Endothelial cell of umbilical vein (primary cell): Measurements from ENCODE around the gene CLIC5. TPM values are rescaled to one million over a fixed set of nuclear protein-coding genes. Genes with fewer than 3 reads are reported as not detected.

ENCODE experiments used
- BruUV-seq: library from RNA; stranded (reverse); fragments of 400-500 nt; replicated peaks from 2 replicates; lab custom pipeline; 2021; lab: Mats Ljungman, UMichigan
- CTCF ChIA-PET: fragments of 300-600, 350-600 bp; sonication (Branson Sonifier 250); formaldehyde crosslinking; loops from one replicate; lab custom pipeline; 2021; ENCODE audit warnings: antibody characterized with exemption, inconsistent platforms; lab: Charles Lee
- POLR2A ChIA-PET: fragments of 300-600, 350-600 bp; sonication (Branson Sonifier 250); formaldehyde crosslinking; loops from one replicate; lab custom pipeline; 2021; ENCODE audit warnings: antibody characterized with exemption, inconsistent platforms; lab: Charles Lee
- DNase-seq: peaks from one replicate; pipeline ENCODE4 v3.0.0-alpha.2; 2011; ENCODE audit warnings: low read depth, low spot score
- FAIRE-seq: peaks from 2 replicates; lab custom pipeline; 2011; peaks lifted over from hg19 to GRCh38; lab: Jason Lieb, UNC
- H2AFZ ChIP-seq: 2 replicates; pipeline ENCODE4 v1.6.0; 2012; ENCODE audit warnings: low read depth, low read length, control low read depth, inconsistent platforms
- H3K27ac ChIP-seq: 2 replicates; pipeline ENCODE4 v1.5.1; 2011; ENCODE audit warnings: low read depth, mild to moderate bottlenecking, control low read depth, low read length, moderate library complexity; ENCODE audit not compliant: insufficient read depth
- H3K27me3 ChIP-seq, 2 experiments: 2 replicates each; pipeline versions ENCODE4 v1.6.0 to v1.6.1; 2011; ENCODE audit warnings: low read length in 2 of 2, mixed read lengths in 1 of 2; ENCODE audit not compliant: control insufficient read depth in 2 of 2, insufficient read depth in 2 of 2
- H3K36me3 ChIP-seq, 2 experiments: 2 replicates in 1 of 2; 3 replicates in 1 of 2; pipeline ENCODE4 v1.5.1; 2011; ENCODE audit warnings: low read length in 2 of 2, mild to moderate bottlenecking in 1 of 2, moderate library complexity in 1 of 2; ENCODE audit not compliant: control insufficient read depth in 2 of 2, insufficient read depth in 2 of 2; ENCODE audit errors: extremely low read depth in 1 of 2
- H3K4me1 ChIP-seq: 3 replicates; pipeline ENCODE4 v1.5.1; 2011; ENCODE audit warnings: mild to moderate bottlenecking, low read length; ENCODE audit not compliant: control insufficient read depth, insufficient read depth; ENCODE audit errors: extremely low read depth
- H3K4me2 ChIP-seq: 2 replicates; pipeline ENCODE4 v1.6.1; 2011; ENCODE audit warnings: low read length, control low read depth, mixed read lengths; ENCODE audit not compliant: insufficient read depth
- H3K4me3 ChIP-seq, 3 experiments: fragments of 200-600 bp in 1 of 3; sonication (generic), shearing (Covaris generic) in 1 of 3; replicated peaks in 1 of 3; 2 replicates each; pipeline ENCODE4 v1.5.1; 2011 to 2016; ENCODE audit warnings: control low read depth in 3 of 3, low read length in 3 of 3, mild to moderate bottlenecking in 2 of 3, inconsistent platforms in 1 of 3, low read depth in 1 of 3, moderate library complexity in 1 of 3; ENCODE audit not compliant: insufficient read depth in 1 of 3
- H3K79me2 ChIP-seq: 2 replicates; pipeline ENCODE4 v1.6.0; 2012; ENCODE audit warnings: low read length, inconsistent platforms; ENCODE audit not compliant: control insufficient read depth, insufficient read depth
- H3K9ac ChIP-seq: replicated peaks from 2 replicates; pipeline ENCODE3; 2011; ENCODE audit warnings: low read length, control low read depth; ENCODE audit not compliant: insufficient read depth; ENCODE audit errors: extremely low read depth
- H3K9me1 ChIP-seq: replicated peaks from 3 replicates; pipeline ENCODE4 v1.6.0; 2011; ENCODE audit warnings: mild to moderate bottlenecking, low read length; ENCODE audit not compliant: control insufficient read depth, insufficient read depth; ENCODE audit errors: extremely low read depth
- H3K9me3 ChIP-seq: replicated peaks from 2 replicates; pipeline ENCODE4 v1.5.1; 2012; ENCODE audit warnings: low read length, inconsistent platforms; ENCODE audit not compliant: control insufficient read depth, insufficient read depth
- H4K20me1 ChIP-seq: replicated peaks from 2 replicates; pipeline ENCODE3; 2011; ENCODE audit warnings: mild to moderate bottlenecking, low read length; ENCODE audit not compliant: control insufficient read depth, insufficient read depth; ENCODE audit errors: extremely low read depth
- CTCF ChIP-seq, 2 donors: IDR thresholded peaks; 1 replicate in 1 of 2; 2 replicates in 1 of 2; pipeline ENCODE4 v1.5.1; 2011; ENCODE audit warnings: low read length in 2 of 2, mild to moderate bottlenecking in 2 of 2, moderate library complexity in 2 of 2, control low read depth in 1 of 2, inconsistent platforms in 1 of 2, low read depth in 1 of 2; ENCODE audit not compliant: insufficient read depth in 1 of 2; ENCODE audit errors: extremely low read depth in 1 of 2
- EZH2 ChIP-seq: IDR thresholded peaks from 2 replicates; pipeline ENCODE4 v1.6.1; 2012; ENCODE audit warnings: borderline replicate concordance, low read depth, mild to moderate bottlenecking, moderate library complexity, low read length, inconsistent platforms; ENCODE audit not compliant: severe bottlenecking
- FOS ChIP-seq: IDR thresholded peaks from 2 replicates; pipeline ENCODE4 v1.6.1; 2011; ENCODE audit warnings: mild to moderate bottlenecking, low read length, moderate library complexity, borderline replicate concordance; ENCODE audit not compliant: insufficient read depth
- GATA2 ChIP-seq: IDR thresholded peaks from 2 replicates; pipeline ENCODE4 v1.7.0; 2011; ENCODE audit warnings: low read depth, mild to moderate bottlenecking, moderate library complexity, mixed read lengths, low read length; ENCODE audit not compliant: insufficient read length, insufficient read depth
- JUN ChIP-seq: IDR thresholded peaks from 2 replicates; pipeline ENCODE4 v1.6.1; 2011; ENCODE audit warnings: borderline replicate concordance, low read depth; ENCODE audit not compliant: insufficient read length, insufficient read depth
- MAX ChIP-seq: IDR thresholded peaks from 2 replicates; pipeline ENCODE4 v1.6.1; 2011; ENCODE audit not compliant: insufficient read depth, insufficient read length
- MYC ChIP-seq: IDR thresholded peaks from one replicate; pipeline ENCODE4 v1.6.1; 2011; ENCODE audit warnings: mild to moderate bottlenecking, low read depth, low read length
- POLR2A ChIP-seq: IDR thresholded peaks from 2 replicates; pipeline ENCODE4 v1.6.1; 2012; ENCODE audit warnings: low read depth, mild to moderate bottlenecking, control low read depth, low read length
- POLR2AphosphoS5 ChIP-seq: IDR thresholded peaks from 2 replicates; pipeline ENCODE4 v1.6.1; 2012; ENCODE audit warnings: low read depth, mild to moderate bottlenecking, control low read depth, low read length, moderate library complexity; ENCODE audit not compliant: insufficient read depth
- dilution Hi-C: fragments of 300-500 bp; cut with MboI; formaldehyde crosslinking; loops from one replicate; pipeline ENCODE4 v1.15.0; 2019; ENCODE audit warnings: low sequenced_read_pairs; ENCODE audit not compliant: extremely low pct_ligation_motif_present
- intact Hi-C: fragments of 100-400 bp; cut with micrococcal nuclease; formaldehyde crosslinking; loops from one replicate; pipeline ENCODE4 v1.10.0; 2022
- polyA plus RNA-seq, 4 experiments: library from polyadenylated mRNA; depleted of rRNA in 3 of 4; stranded (reverse) in 3 of 4; unstranded in 1 of 4; fragments of >200 nt; gene quantifications; 2 replicates each; pipeline versions ENCODE4 v1.2.1 to v1.2.3, GENCODE V29; 2011 to 2012; ENCODE audit warnings: missing spikeins in 1 of 4
- total RNA-seq: library from RNA; stranded (reverse); gene quantifications from 2 replicates; pipeline ENCODE4 v1.2.3, GENCODE V29; 2021

Gene CLIC5
- total and polyA plus RNA-seq, 2 donors (not counting 3 experiments of a cell fraction or from before 2014, with no cell fraction given): 0.07 TPM; not detected in 1

- POLR2A ChIA-PET: no interaction called here
- Histone ChIP-seq H3K79me2 (no peaks in the 10 kb centered on the region), H2AFZ (no peak overlapping the region), H3K4me1 (no peaks in the 10 kb centered on the region), H4K20me1 (no peaks in the 10 kb centered on the region), H3K27ac (no peak overlapping the region), H3K36me3 (no peaks in the 10 kb centered on the region), H3K9me1 (no peaks in the 10 kb centered on the region), H3K9me3 (no peaks in the 10 kb centered on the region), H3K4me2 (no peak overlapping the region), H3K27me3 (no peaks in the 10 kb centered on the region), H3K4me3 (no peak overlapping the region), H3K9ac (no peak overlapping the region)
- dilution Hi-C loops (no loop called here), intact Hi-C loops (no loop called here)
- no TSS peak for BruUV-seq
- CTCF ChIA-PET: no interaction called here
- no peak for TF ChIP-seq MAX
- no peak for TF ChIP-seq JUN
- no peak for TF ChIP-seq GATA2
- no peak for TF ChIP-seq EZH2
- TF ChIP-seq MYC: no peak
- TF ChIP-seq FOS: no peak
- no peak for TF ChIP-seq POLR2AphosphoS5
- DNase-seq (no peak), FAIRE-seq (no peak)
Observed at GRCh38 chr6:45880159-45880558, 135.5 kb downstream of the CLIC5 start.

DNA sequence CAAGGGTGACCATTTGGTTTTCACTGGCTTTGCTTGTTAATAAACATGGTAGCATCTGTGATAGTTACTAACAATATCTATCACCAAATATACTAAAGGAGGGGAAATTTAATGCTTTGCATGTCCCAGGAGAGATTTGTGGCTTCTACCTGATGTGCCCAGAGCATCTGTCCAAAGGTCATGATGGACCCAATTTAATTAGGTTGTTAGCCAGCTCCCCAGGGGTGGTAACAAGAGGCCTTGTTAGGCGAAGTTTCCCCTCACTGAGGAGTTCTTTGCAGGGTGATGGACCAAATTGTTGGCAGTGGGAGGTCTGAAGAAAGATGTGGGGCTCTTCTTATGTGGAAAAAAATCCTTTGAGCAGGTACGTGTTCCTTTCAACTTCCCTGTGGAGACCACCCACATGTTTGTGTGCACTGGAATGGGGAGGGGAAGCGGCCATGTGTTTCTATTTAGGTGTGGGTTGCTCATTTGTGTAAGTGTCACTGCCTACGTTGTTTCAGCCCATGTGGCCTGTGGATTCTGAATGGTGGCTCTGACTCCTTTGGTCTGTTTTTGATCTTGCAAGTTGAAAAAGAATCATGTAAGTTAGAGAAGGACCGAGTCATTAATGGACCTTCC lies 137.6 kb downstream of the CLIC5 start:
- Histone ChIP-seq H3K4me3 (no peak overlapping the region), H3K9me3 (no peaks in the 10 kb centered on the region), H3K79me2 (no peaks in the 10 kb centered on the region), H3K27ac (no peak overlapping the region), H3K27me3 (no peaks in the 10 kb centered on the region), H3K4me2 (no peak overlapping the region), H4K20me1 (no peaks in the 10 kb centered on the region), H3K9ac (no peak overlapping the region), H3K36me3 (no peaks in the 10 kb centered on the region), H2AFZ (no peak overlapping the region), H3K9me1 (no peaks in the 10 kb centered on the region), H3K4me1 (no peaks in the 10 kb centered on the region)
- ChIA-PET POLR2A (no interaction called here), CTCF (no interaction called here)
- FAIRE-seq (no peak), DNase-seq (no peak)
- TF ChIP-seq POLR2AphosphoS5 (no peak), EZH2 (no peak), MAX (no peak), MYC (no peak), JUN (no peak), GATA2 (no peak), POLR2A (no peak), CTCF (IDR thresholded peaks at IDR 0.05; ENCODE audit: extremely low read depth in 1 of 2, insufficient read depth in 1 of 2, low read depth in 1 of 2, low read length in 2 of 2) (no peak), FOS (no peak)
- dilution Hi-C loops (no loop called here), intact Hi-C loops (no loop called here)
- no TSS peak for BruUV-seq
